NCI-H146 (cell line): ENCODE measurements around the gene POLR1F.

Experiments
- DNase-seq: peaks from one replicate; lab custom pipeline; 2025; lab: John Stamatoyannopoulos, UW

POLR1F gene

GRCh38 chr7:19675816-19676215, 33.0 kb downstream of the POLR1F start:
- DNase-seq, result no peak

GRCh38 chr7:19674266-19674960, 34.4 kb downstream of the POLR1F start:
- DNase-seq, result no peak

DNA sequence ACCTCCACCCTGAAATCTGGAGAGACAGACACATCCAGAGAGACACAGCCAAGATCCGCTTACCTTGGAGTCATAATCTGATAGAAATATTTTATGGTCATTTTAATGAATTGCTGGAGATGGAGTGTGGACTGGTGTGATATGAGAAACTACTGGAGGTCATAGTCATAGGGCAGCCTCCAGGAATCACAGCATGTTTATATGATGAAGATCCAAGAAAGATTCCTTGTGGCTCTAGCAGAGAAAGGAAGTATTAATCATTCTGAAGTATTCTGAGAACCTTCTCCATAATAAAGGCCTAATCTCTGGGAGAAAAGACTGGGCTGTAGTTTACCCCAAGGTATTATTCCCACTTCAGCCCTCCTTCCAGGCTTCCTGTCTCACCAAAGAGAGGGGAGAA, 38.0 kb downstream of the POLR1F start:
- DNase-seq, result no peak

GRCh38 chr7:19665399-19666008, 43.3 kb downstream of the POLR1F start:
- peak; percentile 39 for DNase-seq

DNA sequence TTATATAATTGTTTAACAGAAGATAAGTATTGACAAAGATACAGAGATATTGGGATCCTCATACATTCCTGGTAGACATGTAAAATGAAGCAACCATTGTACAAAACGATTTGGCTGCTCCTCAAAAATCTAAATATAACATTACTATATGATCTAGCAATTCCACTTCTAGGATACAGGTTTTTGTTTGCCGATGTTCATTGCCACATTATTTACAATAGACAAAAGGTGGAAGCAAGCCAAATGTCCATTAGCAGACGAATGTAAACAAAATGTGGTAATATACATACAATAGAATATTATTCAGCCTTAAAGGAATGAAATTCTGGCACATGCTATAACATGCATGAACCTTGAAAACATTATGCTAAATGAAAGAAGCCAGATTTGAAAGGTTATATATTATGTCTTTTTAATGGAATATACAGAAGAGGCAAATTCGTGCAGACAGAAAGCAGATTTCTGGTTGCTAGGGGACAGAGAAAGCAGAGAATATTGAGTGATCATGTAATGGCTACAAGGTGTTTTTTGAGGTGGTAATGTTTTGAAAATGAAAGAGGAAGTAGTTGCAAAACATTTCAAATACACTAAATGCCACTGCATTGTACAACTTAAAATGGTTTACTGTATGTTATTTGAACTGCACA, 44.9 kb downstream of the POLR1F start:
- DNase-seq, result peak; percentile 25

DNA sequence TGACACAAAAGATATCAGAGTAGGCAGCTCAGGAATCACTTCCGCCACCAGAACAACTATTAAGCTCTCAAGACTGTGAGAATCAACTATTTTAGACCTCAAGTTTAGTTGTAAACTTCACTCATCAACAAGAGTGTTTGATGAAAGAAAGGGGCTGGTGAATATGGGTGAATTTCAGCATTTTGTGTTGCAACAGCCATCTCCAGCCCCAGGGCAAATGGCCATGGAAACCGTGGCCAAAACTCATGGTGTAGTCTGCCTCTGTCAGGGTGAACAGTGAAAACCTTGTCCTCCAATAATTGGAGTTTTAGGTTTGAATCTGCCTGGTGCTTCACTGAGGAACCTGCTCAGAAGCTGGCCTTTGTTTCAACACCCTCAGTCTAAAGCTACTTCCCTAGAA, 60.0 kb downstream of the POLR1F start:
- DNase-seq, result no peak
